Activated CD4-positive, alpha-beta T cell treated with anti-CD3 and anti-CD28 coated beads, Interleukin-2, amount 10 ng/mL, durations not matched to agents 24 days and 14 days (primary cell): ENCODE measurements around the gene DYNLL2. TPM values are rescaled to one million over a fixed set of nuclear protein-coding genes. Genes with fewer than 3 reads are reported as not detected.
A peak's percentile ranks its signal among the peaks of the same experiment; 100 is the strongest.
"Not testable (repeated sequence)": the region's sequence is repeated elsewhere in the genome, so short reads cannot be mapped to it uniquely, and the experiment has no call there.

ENCODE experiments used
- DNase-seq: peaks from one replicate; pipeline ENCODE4 v3.0.0; 2022
- H3K27ac Mint-ChIP-seq: one replicate; pipeline ENCODE4 v1.8.0; 2022; ENCODE audit warnings: mild to moderate bottlenecking, mixed read lengths
- H3K27me3 Mint-ChIP-seq: one replicate; pipeline ENCODE4 v1.8.0; 2022; ENCODE audit warnings: mixed read lengths
- H3K36me3 Mint-ChIP-seq: one replicate; pipeline ENCODE4 v1.8.0; 2022; ENCODE audit warnings: low read depth, mild to moderate bottlenecking, mixed read lengths
- H3K4me1 Mint-ChIP-seq: one replicate; pipeline ENCODE4 v1.8.0; 2021; ENCODE audit warnings: mixed read lengths
- H3K4me3 Mint-ChIP-seq: one replicate; pipeline ENCODE4 v1.8.0; 2022; ENCODE audit warnings: mild to moderate bottlenecking, moderate library complexity, mixed read lengths
- H3K9me3 Mint-ChIP-seq: one replicate; pipeline ENCODE4 v1.8.0; 2021; ENCODE audit warnings: mixed read lengths
- intact Hi-C: fragments of 100-400 bp; cut with micrococcal nuclease; formaldehyde crosslinking; loops from one replicate; pipeline ENCODE4 v1.15.1; 2023
- total RNA-seq: library from RNA; stranded (reverse); gene quantifications from 2 replicates; pipeline ENCODE4 v1.2.3, GENCODE V29; 2022

The DYNLL2 gene
- total RNA-seq, 1 donor from 2014 or later = 37.2 TPM

- Mint-ChIP-seq H3K4me1 (peaks cover 9% of the 10 kb centered on the region), H3K27ac (peak overlapping the region; percentile 15), H3K4me3 (no peak overlapping the region), H3K27me3 (peaks cover 22% of the 10 kb centered on the region), H3K36me3 (no peaks in the 10 kb centered on the region), H3K9me3 (no peaks in the 10 kb centered on the region)
- intact Hi-C loops = no loop called here
- DNase-seq = no peak
Measured at GRCh38 chr17:58052945-58053715, 30.1 kb upstream of the DYNLL2 start.

GRCh38 chr17:58054641-58055040, 28.6 kb upstream of the DYNLL2 start:
- H3K9me3 Mint-ChIP-seq = no peaks in the 10 kb centered on the region
- no peak overlapping the region for H3K4me3 Mint-ChIP-seq
- no peak overlapping the region for H3K27ac Mint-ChIP-seq
- intact Hi-C loops = no loop called here
- H3K4me1 Mint-ChIP-seq = peaks cover 9% of the 10 kb centered on the region
- no peak for DNase-seq
- no peaks in the 10 kb centered on the region for H3K36me3 Mint-ChIP-seq
- H3K27me3 Mint-ChIP-seq = peaks cover 22% of the 10 kb centered on the region

DNA sequence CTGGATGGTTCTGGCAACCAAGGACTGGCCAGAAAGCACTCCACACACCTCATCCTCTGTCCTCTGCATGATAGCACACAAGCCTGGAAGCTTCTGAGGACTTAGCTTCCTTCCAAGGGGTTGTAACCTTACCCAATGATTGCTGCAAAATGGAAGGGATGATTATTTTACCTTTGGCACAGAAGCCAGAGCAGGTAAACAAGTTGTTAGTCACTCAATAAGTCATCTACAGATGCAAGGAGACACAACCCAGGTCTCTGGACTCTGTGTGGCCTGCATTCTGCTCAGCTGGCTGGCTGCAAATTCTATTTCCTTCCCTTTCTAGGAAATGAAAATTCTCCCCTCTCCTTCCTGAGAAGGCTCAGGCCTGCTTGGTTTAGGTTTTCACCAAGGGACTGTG, 26.7 kb upstream of the DYNLL2 start:
- no peaks in the 10 kb centered on the region for H3K9me3 Mint-ChIP-seq
- H3K4me1 Mint-ChIP-seq = peaks cover 9% of the 10 kb centered on the region
- no peak overlapping the region for H3K27ac Mint-ChIP-seq
- intact Hi-C loops = no loop called here
- peaks cover 19% of the 10 kb centered on the region for H3K27me3 Mint-ChIP-seq
- DNase-seq = no peak
- no peaks in the 10 kb centered on the region for H3K36me3 Mint-ChIP-seq
- H3K4me3 Mint-ChIP-seq = no peak overlapping the region

DNA sequence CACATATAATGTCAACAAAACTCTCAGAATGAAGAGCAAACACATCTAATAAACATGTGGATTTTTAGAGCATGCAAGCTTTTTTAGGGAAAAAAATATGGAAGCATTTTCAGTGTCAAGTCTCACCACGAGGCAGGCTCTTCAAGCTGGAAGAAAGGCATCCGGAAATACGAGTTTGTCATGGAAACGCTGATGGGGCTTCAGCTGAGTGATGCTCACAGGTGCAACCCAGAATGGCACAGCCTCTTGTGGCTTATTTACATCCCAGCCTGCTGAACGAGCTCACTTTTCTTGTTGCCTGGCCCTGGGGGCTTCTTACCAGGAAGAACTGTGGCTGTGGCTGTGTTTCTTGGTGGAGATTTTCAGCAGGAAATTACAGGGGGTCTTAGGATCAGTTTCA, 24.1 kb upstream of the DYNLL2 start:
- intact Hi-C loops = no loop called here
- no peaks in the 10 kb centered on the region for H3K36me3 Mint-ChIP-seq
- no peak for DNase-seq

DNA sequence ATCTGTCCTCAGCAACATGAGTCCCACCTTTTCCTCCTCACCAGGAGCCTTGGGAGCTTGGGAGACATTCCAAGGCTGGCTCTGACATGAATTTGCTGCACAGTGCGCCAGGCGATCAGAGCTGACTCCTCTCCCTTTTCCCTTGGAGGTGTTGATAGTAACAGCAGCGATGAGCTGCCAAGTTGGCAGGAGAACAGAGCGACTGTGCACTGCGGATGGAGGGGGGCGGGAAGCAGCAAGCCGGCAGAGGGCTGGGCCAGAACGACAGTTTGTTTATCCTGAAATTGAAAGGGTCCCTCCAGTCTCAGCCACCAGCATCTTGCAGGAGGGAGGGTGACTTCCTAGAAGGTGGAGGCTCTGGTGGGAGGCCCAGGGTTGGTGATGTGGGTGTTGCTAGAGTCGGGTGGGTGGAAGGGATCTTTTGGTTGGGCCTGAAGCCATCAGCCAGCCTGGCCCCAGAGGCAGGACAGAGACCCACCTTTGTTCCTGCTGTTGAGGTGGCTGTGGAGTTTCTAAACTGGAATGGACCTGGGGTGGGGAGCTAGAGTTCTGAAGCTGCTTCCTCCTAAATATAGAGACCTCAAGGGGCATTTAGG, 22.5 kb upstream of the DYNLL2 start:
- no peaks in the 10 kb centered on the region for H3K9me3 Mint-ChIP-seq
- no peaks in the 10 kb centered on the region for H3K36me3 Mint-ChIP-seq
- H3K4me1 Mint-ChIP-seq = no peaks in the 10 kb centered on the region
- DNase-seq = no peak
- intact Hi-C loops = no loop called here
- no peak overlapping the region for H3K4me3 Mint-ChIP-seq
- peaks cover 11% of the 10 kb centered on the region for H3K27me3 Mint-ChIP-seq
- no peak overlapping the region for H3K27ac Mint-ChIP-seq

More for the DNA sequence above, 24.1 kb upstream of the DYNLL2 start:
- Mint-ChIP-seq H3K4me1 (no peaks in the 10 kb centered on the region), H3K4me3 (no peak overlapping the region), H3K27ac (no peak overlapping the region), H3K9me3 (no peaks in the 10 kb centered on the region), H3K27me3 (peaks cover 14% of the 10 kb centered on the region)

- DNase-seq = no peak
- peaks cover 11% of the 10 kb centered on the region for H3K27me3 Mint-ChIP-seq
- no peaks in the 10 kb centered on the region for H3K36me3 Mint-ChIP-seq
- H3K27ac Mint-ChIP-seq = no peak overlapping the region
- H3K4me1 Mint-ChIP-seq = no peaks in the 10 kb centered on the region
- no peaks in the 10 kb centered on the region for H3K9me3 Mint-ChIP-seq
- intact Hi-C loops = no loop called here
- H3K4me3 Mint-ChIP-seq = no peak overlapping the region
Measured at GRCh38 chr17:58061672-58062071, 21.5 kb upstream of the DYNLL2 start.

GRCh38 chr17:58065238-58065637, 18.0 kb upstream of the DYNLL2 start:
- H3K9me3 Mint-ChIP-seq = no peaks in the 10 kb centered on the region
- intact Hi-C loops = no loop called here
- DNase-seq = no peak
- H3K27me3 Mint-ChIP-seq = peaks cover 13% of the 10 kb centered on the region
- H3K4me1 Mint-ChIP-seq = no peaks in the 10 kb centered on the region
- no peak overlapping the region for H3K4me3 Mint-ChIP-seq
- no peaks in the 10 kb centered on the region for H3K36me3 Mint-ChIP-seq
- H3K27ac Mint-ChIP-seq = no peak overlapping the region

DNA sequence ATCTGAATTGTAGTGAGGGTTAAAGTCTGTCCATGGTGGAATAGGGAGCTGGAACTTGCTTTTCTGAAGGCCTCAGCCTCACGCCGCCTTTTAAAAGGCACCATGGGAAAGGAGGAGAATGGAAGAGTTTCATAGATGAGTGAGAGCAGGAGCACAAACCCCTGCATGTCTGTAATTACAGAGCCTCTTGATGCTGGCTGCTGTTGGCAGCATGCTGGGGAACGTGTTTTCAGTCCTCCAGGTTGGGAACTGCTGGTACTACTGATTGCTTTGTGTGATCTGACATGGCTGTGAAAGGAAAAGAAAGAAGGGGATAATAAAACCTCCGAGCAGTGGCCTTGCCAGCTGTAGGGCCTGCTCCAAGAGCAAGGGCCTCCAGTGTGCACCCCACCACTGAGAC, 16.8 kb upstream of the DYNLL2 start:
- Mint-ChIP-seq H3K4me3 (no peak overlapping the region), H3K27ac (no peak overlapping the region), H3K36me3 (no peaks in the 10 kb centered on the region), H3K9me3 (no peaks in the 10 kb centered on the region), H3K4me1 (no peaks in the 10 kb centered on the region), H3K27me3 (peaks cover 24% of the 10 kb centered on the region)
- intact Hi-C loops = no loop called here
- DNase-seq = no peak

- Mint-ChIP-seq H3K4me3 (no peak overlapping the region), H3K27me3 (peaks cover 56% of the 10 kb centered on the region), H3K4me1 (no peaks in the 10 kb centered on the region), H3K9me3 (no peaks in the 10 kb centered on the region), H3K27ac (no peak overlapping the region), H3K36me3 (no peaks in the 10 kb centered on the region)
- no peak for DNase-seq
- intact Hi-C loops = no loop called here
Measured at GRCh38 chr17:58072862-58073261, 10.4 kb upstream of the DYNLL2 start.

DNA sequence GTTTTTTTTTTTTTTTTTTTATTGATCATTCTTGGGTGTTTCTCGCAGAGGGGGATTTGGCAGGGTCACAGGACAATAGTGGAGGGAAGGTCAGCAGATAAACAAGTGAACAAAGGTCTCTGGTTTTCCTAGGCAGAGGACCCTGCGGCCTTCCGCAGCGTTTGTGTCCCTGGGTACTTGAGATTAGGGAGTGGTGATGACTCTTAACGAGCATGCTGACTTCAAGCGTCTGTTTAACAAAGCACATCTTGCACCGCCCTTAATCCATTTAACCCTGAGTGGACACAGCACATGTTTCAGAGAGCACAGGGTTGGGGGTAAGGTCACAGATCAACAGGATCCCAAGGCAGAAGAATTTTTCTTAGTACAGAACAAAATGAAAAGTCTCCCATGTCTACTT, 10.0 kb upstream of the DYNLL2 start:
- H3K36me3 Mint-ChIP-seq, DNase-seq, H3K4me3 Mint-ChIP-seq, intact Hi-C loops, H3K4me1 Mint-ChIP-seq, H3K9me3 Mint-ChIP-seq, H3K27ac Mint-ChIP-seq: not testable (repeated sequence)
- H3K27me3 Mint-ChIP-seq = peaks cover 57% of the 10 kb centered on the region

DNA sequence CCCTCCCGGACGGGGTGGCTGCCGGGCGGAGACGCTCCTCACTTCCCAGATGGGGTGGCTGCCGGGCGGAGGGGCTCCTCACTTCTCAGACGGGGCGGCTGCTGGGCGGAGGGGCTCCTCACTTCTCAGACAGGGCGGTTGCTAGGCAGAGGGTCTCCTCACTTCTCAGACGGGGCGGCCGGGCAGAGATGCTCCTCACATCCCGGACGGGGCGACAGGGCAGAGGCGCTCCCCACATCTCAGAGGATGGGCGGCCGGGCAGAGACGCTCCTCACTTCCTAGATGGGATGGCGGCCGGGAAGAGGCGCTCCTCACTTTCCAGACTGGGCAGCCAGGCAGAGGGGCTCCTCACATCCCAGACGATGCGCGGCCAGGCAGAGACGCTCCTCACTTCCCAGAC, 8.8 kb upstream of the DYNLL2 start:
- H3K36me3 Mint-ChIP-seq, H3K9me3 Mint-ChIP-seq, H3K4me3 Mint-ChIP-seq, intact Hi-C loops, DNase-seq, H3K27ac Mint-ChIP-seq, H3K4me1 Mint-ChIP-seq: not testable (repeated sequence)
- H3K27me3 Mint-ChIP-seq = peaks cover 60% of the 10 kb centered on the region

GRCh38 chr17:58079300-58080033, 3.8 kb upstream of the DYNLL2 start:
- no peaks in the 10 kb centered on the region for H3K36me3 Mint-ChIP-seq
- intact Hi-C loops = no loop called here
- H3K9me3 Mint-ChIP-seq = no peaks in the 10 kb centered on the region
- peaks cover 43% of the 10 kb centered on the region for H3K27me3 Mint-ChIP-seq
- no peak overlapping the region for H3K4me3 Mint-ChIP-seq
- peaks cover 4% of the 10 kb centered on the region for H3K4me1 Mint-ChIP-seq
- no peak for DNase-seq
- no peak overlapping the region for H3K27ac Mint-ChIP-seq

DNA sequence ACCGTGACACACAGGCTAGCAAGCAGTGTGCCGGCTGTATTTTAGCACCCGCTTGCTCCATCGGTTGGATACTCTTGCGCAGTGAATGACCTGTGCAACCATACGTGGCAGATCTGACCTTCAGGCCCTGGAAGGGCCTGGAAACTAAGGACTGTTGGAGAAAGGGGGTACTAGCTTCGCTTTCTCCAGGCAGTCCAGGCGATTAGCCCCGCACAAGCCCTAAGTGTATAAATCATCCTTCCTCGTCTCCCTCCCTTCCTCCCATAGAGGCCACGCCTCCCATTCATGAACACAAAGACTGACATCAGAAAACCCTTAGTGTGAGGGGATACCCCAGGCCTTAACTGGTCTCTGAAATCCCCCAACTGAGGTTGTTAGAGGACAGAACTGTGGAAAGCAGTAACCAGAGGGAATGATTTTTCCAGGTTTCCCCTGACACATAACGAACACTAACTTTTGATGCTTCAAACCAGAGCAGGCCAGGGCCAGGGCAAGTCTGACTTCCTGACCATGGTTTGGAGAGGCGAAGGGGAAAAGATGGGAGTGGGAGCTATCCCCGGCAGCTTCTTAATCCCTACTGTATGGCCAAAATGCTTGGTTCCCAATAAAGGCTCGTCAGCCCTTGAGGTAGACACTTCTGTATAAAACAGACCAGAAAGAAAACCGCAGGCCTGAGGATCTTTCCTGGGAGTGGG, 1.4 kb upstream of the DYNLL2 start:
- intact Hi-C loops = loop anchor here (2.0 kb wide), 1 partner anchor 997 kb away; the partner anchor contains the start of gene AKAP1

More for the DNA sequence above, 1.4 kb upstream of the DYNLL2 start:
- H3K27ac Mint-ChIP-seq = no peak overlapping the region
- H3K36me3 Mint-ChIP-seq = peaks cover 16% of the 10 kb centered on the region
- no peak overlapping the region for H3K4me3 Mint-ChIP-seq
- no peaks in the 10 kb centered on the region for H3K9me3 Mint-ChIP-seq
- H3K27me3 Mint-ChIP-seq = peaks cover 30% of the 10 kb centered on the region
- peaks cover 22% of the 10 kb centered on the region for H3K4me1 Mint-ChIP-seq
- DNase-seq = no peak
